Endothelial cell of umbilical vein (primary cell): ENCODE results near the gene ELMO1. TPM values are rescaled to one million over a fixed set of nuclear protein-coding genes. Genes with fewer than 3 reads are reported as not detected.

Source experiments
- BruUV-seq: library from RNA; stranded (reverse); fragments of 400-500 nt; replicated peaks from 2 replicates; lab custom pipeline; 2021; lab: Mats Ljungman, UMichigan
- CTCF ChIA-PET: fragments of 300-600, 350-600 bp; sonication (Branson Sonifier 250); formaldehyde crosslinking; loops from one replicate; lab custom pipeline; 2021; ENCODE audit warnings: antibody characterized with exemption, inconsistent platforms; lab: Charles Lee
- POLR2A ChIA-PET: fragments of 300-600, 350-600 bp; sonication (Branson Sonifier 250); formaldehyde crosslinking; loops from one replicate; lab custom pipeline; 2021; ENCODE audit warnings: antibody characterized with exemption, inconsistent platforms; lab: Charles Lee
- DNase-seq: peaks from one replicate; pipeline ENCODE4 v3.0.0-alpha.2; 2011; ENCODE audit warnings: low read depth, low spot score
- FAIRE-seq: peaks from 2 replicates; lab custom pipeline; 2011; peaks lifted over from hg19 to GRCh38; lab: Jason Lieb, UNC
- H2AFZ ChIP-seq: 2 replicates; pipeline ENCODE4 v1.6.0; 2012; ENCODE audit warnings: low read depth, low read length, control low read depth, inconsistent platforms
- H3K27ac ChIP-seq: 2 replicates; pipeline ENCODE4 v1.5.1; 2011; ENCODE audit warnings: low read depth, mild to moderate bottlenecking, control low read depth, low read length, moderate library complexity; ENCODE audit not compliant: insufficient read depth
- H3K27me3 ChIP-seq, 2 experiments: 2 replicates each; pipeline versions ENCODE4 v1.6.0 to v1.6.1; 2011; ENCODE audit warnings: low read length in 2 of 2, mixed read lengths in 1 of 2; ENCODE audit not compliant: control insufficient read depth in 2 of 2, insufficient read depth in 2 of 2
- H3K36me3 ChIP-seq, 2 experiments: 2 replicates in 1 of 2; 3 replicates in 1 of 2; pipeline ENCODE4 v1.5.1; 2011; ENCODE audit warnings: low read length in 2 of 2, mild to moderate bottlenecking in 1 of 2, moderate library complexity in 1 of 2; ENCODE audit not compliant: control insufficient read depth in 2 of 2, insufficient read depth in 2 of 2; ENCODE audit errors: extremely low read depth in 1 of 2
- H3K4me1 ChIP-seq: 3 replicates; pipeline ENCODE4 v1.5.1; 2011; ENCODE audit warnings: mild to moderate bottlenecking, low read length; ENCODE audit not compliant: control insufficient read depth, insufficient read depth; ENCODE audit errors: extremely low read depth
- H3K4me2 ChIP-seq: 2 replicates; pipeline ENCODE4 v1.6.1; 2011; ENCODE audit warnings: low read length, control low read depth, mixed read lengths; ENCODE audit not compliant: insufficient read depth
- H3K4me3 ChIP-seq, 3 experiments: fragments of 200-600 bp in 1 of 3; sonication (generic), shearing (Covaris generic) in 1 of 3; replicated peaks in 1 of 3; 2 replicates each; pipeline ENCODE4 v1.5.1; 2011 to 2016; ENCODE audit warnings: control low read depth in 3 of 3, low read length in 3 of 3, mild to moderate bottlenecking in 2 of 3, inconsistent platforms in 1 of 3, low read depth in 1 of 3, moderate library complexity in 1 of 3; ENCODE audit not compliant: insufficient read depth in 1 of 3
- H3K79me2 ChIP-seq: 2 replicates; pipeline ENCODE4 v1.6.0; 2012; ENCODE audit warnings: low read length, inconsistent platforms; ENCODE audit not compliant: control insufficient read depth, insufficient read depth
- H3K9ac ChIP-seq: replicated peaks from 2 replicates; pipeline ENCODE3; 2011; ENCODE audit warnings: low read length, control low read depth; ENCODE audit not compliant: insufficient read depth; ENCODE audit errors: extremely low read depth
- H3K9me1 ChIP-seq: replicated peaks from 3 replicates; pipeline ENCODE4 v1.6.0; 2011; ENCODE audit warnings: mild to moderate bottlenecking, low read length; ENCODE audit not compliant: control insufficient read depth, insufficient read depth; ENCODE audit errors: extremely low read depth
- H3K9me3 ChIP-seq: replicated peaks from 2 replicates; pipeline ENCODE4 v1.5.1; 2012; ENCODE audit warnings: low read length, inconsistent platforms; ENCODE audit not compliant: control insufficient read depth, insufficient read depth
- H4K20me1 ChIP-seq: replicated peaks from 2 replicates; pipeline ENCODE3; 2011; ENCODE audit warnings: mild to moderate bottlenecking, low read length; ENCODE audit not compliant: control insufficient read depth, insufficient read depth; ENCODE audit errors: extremely low read depth
- EZH2 ChIP-seq: IDR thresholded peaks from 2 replicates; pipeline ENCODE4 v1.6.1; 2012; ENCODE audit warnings: borderline replicate concordance, low read depth, mild to moderate bottlenecking, moderate library complexity, low read length, inconsistent platforms; ENCODE audit not compliant: severe bottlenecking
- FOS ChIP-seq: IDR thresholded peaks from 2 replicates; pipeline ENCODE4 v1.6.1; 2011; ENCODE audit warnings: mild to moderate bottlenecking, low read length, moderate library complexity, borderline replicate concordance; ENCODE audit not compliant: insufficient read depth
- GATA2 ChIP-seq: IDR thresholded peaks from 2 replicates; pipeline ENCODE4 v1.7.0; 2011; ENCODE audit warnings: low read depth, mild to moderate bottlenecking, moderate library complexity, mixed read lengths, low read length; ENCODE audit not compliant: insufficient read length, insufficient read depth
- JUN ChIP-seq: IDR thresholded peaks from 2 replicates; pipeline ENCODE4 v1.6.1; 2011; ENCODE audit warnings: borderline replicate concordance, low read depth; ENCODE audit not compliant: insufficient read length, insufficient read depth
- MYC ChIP-seq: IDR thresholded peaks from one replicate; pipeline ENCODE4 v1.6.1; 2011; ENCODE audit warnings: mild to moderate bottlenecking, low read depth, low read length
- POLR2A ChIP-seq: IDR thresholded peaks from 2 replicates; pipeline ENCODE4 v1.6.1; 2012; ENCODE audit warnings: low read depth, mild to moderate bottlenecking, control low read depth, low read length
- POLR2AphosphoS5 ChIP-seq: IDR thresholded peaks from 2 replicates; pipeline ENCODE4 v1.6.1; 2012; ENCODE audit warnings: low read depth, mild to moderate bottlenecking, control low read depth, low read length, moderate library complexity; ENCODE audit not compliant: insufficient read depth
- dilution Hi-C: fragments of 300-500 bp; cut with MboI; formaldehyde crosslinking; loops from one replicate; pipeline ENCODE4 v1.15.0; 2019; ENCODE audit warnings: low sequenced_read_pairs; ENCODE audit not compliant: extremely low pct_ligation_motif_present
- intact Hi-C: fragments of 100-400 bp; cut with micrococcal nuclease; formaldehyde crosslinking; loops from one replicate; pipeline ENCODE4 v1.10.0; 2022
- polyA plus RNA-seq, 4 experiments: library from polyadenylated mRNA; depleted of rRNA in 3 of 4; stranded (reverse) in 3 of 4; unstranded in 1 of 4; fragments of >200 nt; gene quantifications; 2 replicates each; pipeline versions ENCODE4 v1.2.1 to v1.2.3, GENCODE V29; 2011 to 2012; ENCODE audit warnings: missing spikeins in 1 of 4
- total RNA-seq: library from RNA; stranded (reverse); gene quantifications from 2 replicates; pipeline ENCODE4 v1.2.3, GENCODE V29; 2021
- TF ChIP-seq, protein P1 (sequence below): IDR thresholded peaks from 2 replicates; pipeline ENCODE4 v1.6.1; 2011; ENCODE audit not compliant: insufficient read depth, insufficient read length
- TF ChIP-seq, protein P2 (sequence below), 2 donors: IDR thresholded peaks; 1 replicate in 1 of 2; 2 replicates in 1 of 2; pipeline ENCODE4 v1.5.1; 2011; ENCODE audit warnings: low read length in 2 of 2, mild to moderate bottlenecking in 2 of 2, moderate library complexity in 2 of 2, control low read depth in 1 of 2, inconsistent platforms in 1 of 2, low read depth in 1 of 2; ENCODE audit not compliant: insufficient read depth in 1 of 2; ENCODE audit errors: extremely low read depth in 1 of 2

The ELMO1 gene
- total and polyA plus RNA-seq, 2 donors (not counting 3 experiments of a cell fraction or from before 2014, with no cell fraction given): 17.0 to 30.6 TPM

- H3K9ac ChIP-seq: no peak overlapping the region
- H3K9me1 ChIP-seq: no peaks in the 10 kb centered on the region
- H4K20me1 ChIP-seq: no peaks in the 10 kb centered on the region
- POLR2A ChIA-PET: no interaction called here
- no peak overlapping the region for H3K27ac ChIP-seq
- no peaks in the 10 kb centered on the region for H3K27me3 ChIP-seq
- intact Hi-C loops (no loop called here), dilution Hi-C loops (no loop called here)
- no peak overlapping the region for H3K4me3 ChIP-seq
- DNase-seq (peak; percentile 23), FAIRE-seq (no peak)
- H2AFZ ChIP-seq: no peak overlapping the region
- H3K36me3 ChIP-seq: no peaks in the 10 kb centered on the region
- no peaks in the 10 kb centered on the region for H3K4me1 ChIP-seq
- H3K9me3 ChIP-seq: no peaks in the 10 kb centered on the region
- CTCF ChIA-PET: no interaction called here
- no TSS peak for BruUV-seq
- H3K4me2 ChIP-seq: no peak overlapping the region
- TF ChIP-seq EZH2 (no peak), MYC (no peak), JUN (no peak), GATA2 (no peak), FOS (no peak), POLR2AphosphoS5 (no peak), POLR2A (no peak)
- TF ChIP-seq, protein P1, sequence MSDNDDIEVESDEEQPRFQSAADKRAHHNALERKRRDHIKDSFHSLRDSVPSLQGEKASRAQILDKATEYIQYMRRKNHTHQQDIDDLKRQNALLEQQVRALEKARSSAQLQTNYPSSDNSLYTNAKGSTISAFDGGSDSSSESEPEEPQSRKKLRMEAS: no peak
- TF ChIP-seq, protein P2, sequence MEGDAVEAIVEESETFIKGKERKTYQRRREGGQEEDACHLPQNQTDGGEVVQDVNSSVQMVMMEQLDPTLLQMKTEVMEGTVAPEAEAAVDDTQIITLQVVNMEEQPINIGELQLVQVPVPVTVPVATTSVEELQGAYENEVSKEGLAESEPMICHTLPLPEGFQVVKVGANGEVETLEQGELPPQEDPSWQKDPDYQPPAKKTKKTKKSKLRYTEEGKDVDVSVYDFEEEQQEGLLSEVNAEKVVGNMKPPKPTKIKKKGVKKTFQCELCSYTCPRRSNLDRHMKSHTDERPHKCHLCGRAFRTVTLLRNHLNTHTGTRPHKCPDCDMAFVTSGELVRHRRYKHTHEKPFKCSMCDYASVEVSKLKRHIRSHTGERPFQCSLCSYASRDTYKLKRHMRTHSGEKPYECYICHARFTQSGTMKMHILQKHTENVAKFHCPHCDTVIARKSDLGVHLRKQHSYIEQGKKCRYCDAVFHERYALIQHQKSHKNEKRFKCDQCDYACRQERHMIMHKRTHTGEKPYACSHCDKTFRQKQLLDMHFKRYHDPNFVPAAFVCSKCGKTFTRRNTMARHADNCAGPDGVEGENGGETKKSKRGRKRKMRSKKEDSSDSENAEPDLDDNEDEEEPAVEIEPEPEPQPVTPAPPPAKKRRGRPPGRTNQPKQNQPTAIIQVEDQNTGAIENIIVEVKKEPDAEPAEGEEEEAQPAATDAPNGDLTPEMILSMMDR (IDR thresholded peaks at IDR 0.05; ENCODE audit: extremely low read depth in 1 of 2, insufficient read depth in 1 of 2, low read depth in 1 of 2, low read length in 2 of 2): no peak
- no peaks in the 10 kb centered on the region for H3K79me2 ChIP-seq
Measured at GRCh38 chr7:37100735-37101331, 347.8 kb downstream of the ELMO1 start.
